Left ventricle myocardium inferior (tissue), 1 donor: ENCODE results near the gene CEP104. TPM values are rescaled to one million over a fixed set of nuclear protein-coding genes. Genes with fewer than 3 reads are reported as not detected.

Experiments used
- DNase-seq: peaks from one replicate; pipeline ENCODE4 v3.0.0-alpha.2; 2020
- H3K27ac ChIP-seq: fragments of 200-600 bp; replicated peaks from 2 replicates; pipeline ENCODE4 v1.8.0; 2021
- H3K27me3 ChIP-seq: fragments of 200-600 bp; 2 replicates; pipeline ENCODE4 v1.8.0; 2021; ENCODE audit warnings: low read depth
- H3K36me3 ChIP-seq: fragments of 200-600 bp; 2 replicates; pipeline ENCODE4 v1.8.0; 2021
- H3K4me1 ChIP-seq: fragments of 200-600 bp; 2 replicates; pipeline ENCODE4 v1.8.0; 2021
- H3K4me3 ChIP-seq: fragments of 200-600 bp; 2 replicates; pipeline ENCODE4 v1.8.0; 2021; ENCODE audit warnings: mild to moderate bottlenecking, moderate library complexity
- H3K9me3 ChIP-seq: fragments of 200-600 bp; replicated peaks from 2 replicates; pipeline ENCODE4 v1.8.0; 2021
- intact Hi-C: fragments of 100-400 bp; cut with micrococcal nuclease; formaldehyde crosslinking; loops from one replicate; pipeline ENCODE4 v1.11.0; 2022
- total RNA-seq: library from RNA; stranded (reverse); fragmentation: NEBNext Ultra II Directional; extraction: Animal tissue kit (Norgen Biotek cat#: 25700); gene quantifications from one replicate; pipeline ENCODE4 v1.2.1, GENCODE V29; 2021
- TF ChIP-seq, protein P1 (sequence below): fragments of 200-600 bp; IDR thresholded peaks from 2 replicates; pipeline ENCODE4 v1.8.0; 2021; ENCODE audit warnings: antibody characterized with exemption, mild to moderate bottlenecking, borderline replicate concordance
- donor health status: DM: no; HTN: yes; CAD: no; lungs with severe emphysema.

The CEP104 gene
- total RNA-seq, 1 donor from 2014 or later: 32.2 TPM

DNA sequence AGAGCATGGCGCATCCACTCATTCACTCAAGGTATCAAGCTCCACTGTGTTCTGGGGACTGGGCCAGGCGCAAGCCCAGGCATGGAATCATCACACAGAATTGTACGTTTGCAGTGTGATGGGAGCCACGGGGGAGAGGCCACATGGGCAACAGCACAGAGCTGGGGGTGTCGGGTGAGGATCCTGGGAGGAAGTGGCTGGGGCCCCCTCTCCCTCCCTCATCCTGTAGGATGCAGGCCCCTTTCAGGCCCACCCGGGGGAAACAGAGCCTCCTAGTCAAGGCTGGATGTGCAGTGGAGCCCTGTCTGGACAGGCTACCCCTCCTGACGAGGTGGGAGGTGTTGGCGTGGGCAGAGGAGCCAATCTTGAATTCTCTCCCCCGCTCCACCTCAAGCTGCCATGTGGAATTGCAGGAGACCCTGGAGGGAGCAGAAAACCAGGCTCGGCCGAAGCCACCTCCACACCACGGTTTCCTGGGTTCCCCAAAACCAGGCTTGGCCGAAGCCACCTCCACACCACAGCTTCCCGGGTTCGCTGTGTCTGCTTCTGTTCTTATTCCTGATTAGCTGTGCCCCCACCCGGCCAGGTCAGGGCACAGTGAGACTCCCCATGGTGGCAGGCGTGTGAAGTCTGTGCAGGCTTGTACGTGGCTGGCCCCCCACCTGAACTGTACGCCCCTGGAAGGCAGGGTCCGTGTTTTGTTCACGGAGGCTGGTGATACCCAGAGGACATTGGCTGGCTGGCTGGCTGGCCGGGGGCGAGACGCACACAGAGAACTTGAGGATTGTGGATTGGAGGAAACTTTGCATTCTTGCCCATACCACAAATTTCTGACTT lies 47.2 kb upstream of the CEP104 start:
- no peak overlapping the region for H3K27ac ChIP-seq
- peaks cover under 1% of the 10 kb centered on the region for H3K9me3 ChIP-seq
- peaks cover 8% of the 10 kb centered on the region for H3K27me3 ChIP-seq
- DNase-seq: no peak
- H3K4me1 ChIP-seq: peaks cover 15% of the 10 kb centered on the region
- TF ChIP-seq, protein P1, sequence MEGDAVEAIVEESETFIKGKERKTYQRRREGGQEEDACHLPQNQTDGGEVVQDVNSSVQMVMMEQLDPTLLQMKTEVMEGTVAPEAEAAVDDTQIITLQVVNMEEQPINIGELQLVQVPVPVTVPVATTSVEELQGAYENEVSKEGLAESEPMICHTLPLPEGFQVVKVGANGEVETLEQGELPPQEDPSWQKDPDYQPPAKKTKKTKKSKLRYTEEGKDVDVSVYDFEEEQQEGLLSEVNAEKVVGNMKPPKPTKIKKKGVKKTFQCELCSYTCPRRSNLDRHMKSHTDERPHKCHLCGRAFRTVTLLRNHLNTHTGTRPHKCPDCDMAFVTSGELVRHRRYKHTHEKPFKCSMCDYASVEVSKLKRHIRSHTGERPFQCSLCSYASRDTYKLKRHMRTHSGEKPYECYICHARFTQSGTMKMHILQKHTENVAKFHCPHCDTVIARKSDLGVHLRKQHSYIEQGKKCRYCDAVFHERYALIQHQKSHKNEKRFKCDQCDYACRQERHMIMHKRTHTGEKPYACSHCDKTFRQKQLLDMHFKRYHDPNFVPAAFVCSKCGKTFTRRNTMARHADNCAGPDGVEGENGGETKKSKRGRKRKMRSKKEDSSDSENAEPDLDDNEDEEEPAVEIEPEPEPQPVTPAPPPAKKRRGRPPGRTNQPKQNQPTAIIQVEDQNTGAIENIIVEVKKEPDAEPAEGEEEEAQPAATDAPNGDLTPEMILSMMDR: no peak
- no peaks in the 10 kb centered on the region for H3K36me3 ChIP-seq
- H3K4me3 ChIP-seq: no peak overlapping the region
- intact Hi-C loops: no loop called here

DNA sequence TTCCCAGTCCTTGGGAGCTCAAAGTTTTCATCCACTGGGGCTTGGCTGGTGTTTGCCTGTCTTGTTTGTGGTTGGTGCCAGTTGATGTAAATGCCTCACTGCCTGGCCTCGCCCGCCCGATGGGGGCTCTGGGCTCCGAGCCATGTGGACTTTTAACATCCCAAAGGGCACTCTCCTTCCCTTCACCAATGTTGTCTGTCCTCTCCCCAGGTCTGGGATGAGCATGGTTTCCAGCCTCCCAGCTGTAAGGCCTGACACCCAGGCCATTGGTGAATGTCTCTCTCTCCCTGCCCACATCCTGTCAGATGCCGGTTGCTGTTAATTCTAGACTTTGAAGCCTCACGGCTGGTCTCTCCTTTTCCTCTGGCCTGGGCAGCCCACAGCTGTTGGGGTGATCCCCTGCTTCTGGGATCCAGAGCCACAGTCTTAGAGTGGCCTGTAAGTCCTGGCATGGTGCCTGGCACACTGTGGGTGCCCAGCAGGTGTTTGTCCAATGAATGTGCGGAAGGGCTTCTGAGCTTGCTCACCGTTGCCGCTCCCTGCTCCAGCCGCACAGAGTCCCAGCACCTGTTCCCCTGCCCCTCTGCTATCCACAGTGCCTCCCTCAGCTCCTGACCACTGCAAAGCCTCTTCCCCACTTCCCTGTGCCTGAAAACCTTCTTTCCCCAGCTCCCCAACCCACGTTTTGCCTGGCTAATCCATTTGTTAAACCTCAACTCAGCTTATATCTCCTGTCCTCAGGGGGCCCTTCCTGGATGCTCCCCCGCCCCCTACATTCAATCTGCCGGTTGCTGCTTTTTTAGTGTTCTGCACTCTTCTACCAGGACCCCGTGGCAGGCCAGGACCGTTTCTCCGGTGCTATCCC lies 46.4 kb upstream of the CEP104 start:
- H3K27ac ChIP-seq: no peak overlapping the region
- no peaks in the 10 kb centered on the region for H3K27me3 ChIP-seq
- peaks cover 9% of the 10 kb centered on the region for H3K9me3 ChIP-seq
- intact Hi-C loops: no loop called here
- no peak overlapping the region for H3K4me3 ChIP-seq
- TF ChIP-seq, protein P1: no peak
- peaks cover 19% of the 10 kb centered on the region for H3K4me1 ChIP-seq
- no peak for DNase-seq
- no peaks in the 10 kb centered on the region for H3K36me3 ChIP-seq

DNA sequence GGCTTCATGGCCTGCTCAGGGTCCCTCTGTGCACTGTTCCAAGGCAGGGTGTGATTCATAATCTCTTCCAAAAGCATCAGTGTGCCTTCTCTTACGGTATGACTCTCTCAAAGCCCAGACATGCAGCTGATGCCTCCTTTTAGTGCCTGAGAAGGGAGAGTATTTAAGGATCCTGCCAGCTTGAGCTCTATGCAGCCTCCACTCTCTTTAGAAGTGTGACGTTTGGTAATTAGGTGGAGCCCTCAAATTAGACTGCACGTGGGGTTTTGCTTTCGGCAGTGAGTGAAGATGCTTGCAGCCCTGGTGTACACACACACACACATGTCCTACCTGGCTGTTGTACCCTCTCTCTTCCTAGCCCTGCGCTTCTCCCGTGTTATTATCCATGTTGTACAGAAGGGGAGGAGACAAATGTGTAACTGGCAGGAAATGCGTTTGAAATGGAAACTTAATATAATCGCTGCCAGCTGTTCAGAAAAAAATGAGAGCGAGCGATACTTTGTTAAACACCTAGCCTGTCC lies 45.6 kb upstream of the CEP104 start:
- TF ChIP-seq, protein P1: no peak
- no peak overlapping the region for H3K27ac ChIP-seq

DNA sequence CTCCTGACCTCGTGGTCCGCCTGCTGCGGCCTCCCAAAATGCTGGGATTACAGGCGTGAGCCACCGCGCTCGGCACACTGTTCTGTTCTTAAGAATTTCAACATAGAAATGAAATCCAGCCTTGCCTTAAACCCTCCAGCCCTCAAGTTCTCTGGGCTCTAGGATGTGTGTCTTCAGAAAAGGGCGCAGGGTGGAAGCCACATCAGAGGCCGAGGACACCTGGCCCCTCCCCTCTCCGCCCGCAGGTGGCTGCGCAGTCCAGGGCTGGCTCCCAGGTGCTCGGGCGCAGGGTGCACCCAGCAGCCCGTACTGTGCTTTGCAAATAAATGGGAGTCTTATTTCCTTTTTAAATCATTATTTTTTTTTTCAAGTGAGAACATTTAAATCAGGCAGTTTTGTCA lies 45.1 kb upstream of the CEP104 start:
- Histone ChIP-seq H3K27ac (no peak overlapping the region), H3K36me3 (no peaks in the 10 kb centered on the region), H3K9me3 (peaks cover 21% of the 10 kb centered on the region), H3K27me3 (no peaks in the 10 kb centered on the region), H3K4me1 (peaks cover 19% of the 10 kb centered on the region), H3K4me3 (no peak overlapping the region)
- intact Hi-C loops: no loop called here
- no peak for DNase-seq
- TF ChIP-seq, protein P1: no peak

More for the DNA sequence above, 45.6 kb upstream of the CEP104 start:
- H3K36me3 ChIP-seq: no peaks in the 10 kb centered on the region
- no peaks in the 10 kb centered on the region for H3K27me3 ChIP-seq
- peaks cover 16% of the 10 kb centered on the region for H3K9me3 ChIP-seq
- intact Hi-C loops: no loop called here
- H3K4me1 ChIP-seq: peaks cover 19% of the 10 kb centered on the region
- no peak overlapping the region for H3K4me3 ChIP-seq
- no peak for DNase-seq

DNA sequence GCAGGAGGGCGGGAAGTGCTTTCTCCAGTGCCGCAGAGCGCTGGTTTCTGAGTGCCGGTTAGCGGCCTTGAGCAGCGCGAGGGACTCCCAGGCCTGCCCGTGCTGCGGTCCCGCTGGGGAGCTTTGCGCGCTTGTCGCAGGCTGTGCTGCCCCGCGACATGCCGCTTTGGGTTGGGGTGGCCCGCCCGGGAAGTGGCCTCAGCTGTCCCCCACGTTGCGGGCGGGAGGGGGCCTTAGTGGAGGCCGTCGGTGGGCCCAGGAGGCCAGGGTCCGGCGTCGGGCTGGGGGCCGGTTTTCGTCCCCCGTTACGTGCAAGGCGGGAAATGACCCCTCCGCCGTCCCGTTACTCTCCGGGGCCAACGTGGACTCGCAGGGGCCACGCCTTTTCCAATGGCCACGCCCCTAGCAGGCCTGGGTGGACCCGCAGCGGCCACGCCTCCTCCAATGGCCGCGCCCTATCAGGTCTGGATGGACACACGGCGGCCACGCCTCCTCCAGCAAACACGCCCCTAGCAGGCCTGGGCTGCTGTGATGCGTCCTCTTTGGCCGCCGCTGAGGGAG lies 44.0 kb upstream of the CEP104 start:
- intact Hi-C loops: no loop called here
- DNase-seq: peak; percentile 99

More for the DNA sequence above, 44.0 kb upstream of the CEP104 start:
- peak overlapping the region; percentile 97 for H3K4me3 ChIP-seq
- peaks cover 23% of the 10 kb centered on the region for H3K9me3 ChIP-seq
- TF ChIP-seq, protein P1: no peak
- peak overlapping the region; percentile 100 for H3K27ac ChIP-seq
- H3K36me3 ChIP-seq: no peaks in the 10 kb centered on the region
- peaks cover 19% of the 10 kb centered on the region for H3K4me1 ChIP-seq
- no peaks in the 10 kb centered on the region for H3K27me3 ChIP-seq
